Glutamatergic neuron (in vitro differentiated cells): ENCODE measurements around the gene DOCK1. TPM values are rescaled to one million over a fixed set of nuclear protein-coding genes. Genes with fewer than 3 reads are reported as not detected.

ENCODE experiments used
- DNase-seq: peaks from one replicate; pipeline ENCODE4 v3.0.0; 2022
- H3K27ac Mint-ChIP-seq: one replicate; pipeline ENCODE4 v1.8.0; 2020; ENCODE audit warnings: mild to moderate bottlenecking, mixed read lengths, inconsistent platforms; ENCODE audit not compliant: unreplicated experiment
- H3K27me3 Mint-ChIP-seq: one replicate; pipeline ENCODE4 v1.8.0; 2020; ENCODE audit warnings: mild to moderate bottlenecking, moderate library complexity, mixed read lengths, inconsistent platforms; ENCODE audit not compliant: unreplicated experiment
- H3K36me3 Mint-ChIP-seq: one replicate; pipeline ENCODE4 v1.8.0; 2020; ENCODE audit warnings: mild to moderate bottlenecking, mixed read lengths, inconsistent platforms; ENCODE audit not compliant: unreplicated experiment
- H3K4me1 Mint-ChIP-seq: one replicate; pipeline ENCODE4 v1.8.0; 2020; ENCODE audit warnings: mild to moderate bottlenecking, low read depth, mixed read lengths, inconsistent platforms; ENCODE audit not compliant: unreplicated experiment
- H3K4me3 Mint-ChIP-seq: one replicate; pipeline ENCODE4 v1.8.0; 2020; ENCODE audit warnings: mild to moderate bottlenecking, mixed read lengths, inconsistent platforms; ENCODE audit not compliant: unreplicated experiment
- H3K9me3 Mint-ChIP-seq: one replicate; pipeline ENCODE4 v1.8.0; 2020; ENCODE audit warnings: mild to moderate bottlenecking, moderate library complexity, mixed read lengths, inconsistent platforms; ENCODE audit not compliant: unreplicated experiment
- CTCF ChIP-seq: fragments of 200-600 bp; sonication (generic); IDR thresholded peaks from one replicate; pipeline ENCODE4 v1.5.0; 2021; ENCODE audit not compliant: partially characterized antibody, unreplicated experiment
- total RNA-seq: library from RNA; stranded (reverse); fragmentation: NEBNext Ultra II Directional; extraction: Animal tissue kit (Norgen Biotek cat#: 25700); gene quantifications from one replicate; pipeline ENCODE4 v1.2.1, GENCODE V29; 2021; ENCODE audit not compliant: unreplicated experiment

Gene DOCK1
- total RNA-seq, 1 donor from 2014 or later: 19.7 TPM

GRCh38 chr10:127452568-127452967 lies 547.3 kb downstream of the DOCK1 start:
- H3K4me3 Mint-ChIP-seq: peak overlapping the region; percentile 3
- peaks cover 6% of the 10 kb centered on the region for H3K27me3 Mint-ChIP-seq
- no peak for TF ChIP-seq CTCF

GRCh38 chr10:127453706-127454105 lies 548.5 kb downstream of the DOCK1 start:
- Mint-ChIP-seq H3K27ac (peak overlapping the region; percentile 75), H3K27me3 (peaks cover 6% of the 10 kb centered on the region), H3K4me1 (peaks cover 40% of the 10 kb centered on the region), H3K36me3 (peaks cover 10% of the 10 kb centered on the region), H3K4me3 (no peak overlapping the region), H3K9me3 (peaks cover 15% of the 10 kb centered on the region)
- DNase-seq: no peak
- TF ChIP-seq CTCF: no peak

More at GRCh38 chr10:127452568-127452967, 547.3 kb downstream of the DOCK1 start:
- Mint-ChIP-seq H3K36me3 (peaks cover 5% of the 10 kb centered on the region), H3K9me3 (peaks cover 11% of the 10 kb centered on the region), H3K4me1 (peaks cover 47% of the 10 kb centered on the region), H3K27ac (peak overlapping the region; percentile 71)
- DNase-seq: peak; percentile 34

GRCh38 chr10:127456122-127456521 lies 550.9 kb downstream of the DOCK1 start:
- H3K36me3 Mint-ChIP-seq: peaks cover 13% of the 10 kb centered on the region
- H3K27ac Mint-ChIP-seq: no peak overlapping the region
- H3K9me3 Mint-ChIP-seq: peaks cover 4% of the 10 kb centered on the region
- H3K27me3 Mint-ChIP-seq: no peaks in the 10 kb centered on the region
- DNase-seq: no peak
- TF ChIP-seq CTCF: no peak
- H3K4me3 Mint-ChIP-seq: no peak overlapping the region
- peaks cover 20% of the 10 kb centered on the region for H3K4me1 Mint-ChIP-seq

- H3K4me1 Mint-ChIP-seq: peaks cover 2% of the 10 kb centered on the region
- H3K9me3 Mint-ChIP-seq: peaks cover 4% of the 10 kb centered on the region
- no peaks in the 10 kb centered on the region for H3K27me3 Mint-ChIP-seq
- H3K36me3 Mint-ChIP-seq: peaks cover 13% of the 10 kb centered on the region
- H3K27ac Mint-ChIP-seq: no peak overlapping the region
- TF ChIP-seq CTCF: no peak
- H3K4me3 Mint-ChIP-seq: no peak overlapping the region
- DNase-seq: no peak
Observed at GRCh38 chr10:127458016-127458810, 553.0 kb downstream of the DOCK1 start.

- TF ChIP-seq CTCF: no peak
- Mint-ChIP-seq H3K4me1 (peaks cover 3% of the 10 kb centered on the region), H3K9me3 (peaks cover 4% of the 10 kb centered on the region), H3K27ac (no peak overlapping the region), H3K36me3 (peaks cover 13% of the 10 kb centered on the region), H3K27me3 (no peaks in the 10 kb centered on the region), H3K4me3 (no peak overlapping the region)
- no peak for DNase-seq
Observed at GRCh38 chr10:127458829-127459228, 553.6 kb downstream of the DOCK1 start.
